Naive B cell (primary cell): ENCODE data around the gene YIF1A. TPM values are rescaled to one million over a fixed set of nuclear protein-coding genes. Genes with fewer than 3 reads are reported as not detected.
"Not testable (repeated sequence)": the region's sequence is repeated elsewhere in the genome, so short reads cannot be mapped to it uniquely, and the experiment has no call there.

Experiments used
- ATAC-seq, 2 donors: fragments of 150-1000 bp; cut with Tn5 transposase; 2 replicates each; pipeline ENCODE4 v1.10.0; 2021; ENCODE audit warnings: low read depth in 2 of 2, mild to moderate bottlenecking in 2 of 2, moderate library complexity in 2 of 2
- DNase-seq: peaks from one replicate; pipeline ENCODE4 v3.0.0; 2022
- H3K27ac Mint-ChIP-seq, 6 donors: one replicate each; pipeline ENCODE4 v1.8.0; 2020 to 2022; ENCODE audit warnings: mild to moderate bottlenecking in 6 of 6, mixed read lengths in 6 of 6, moderate library complexity in 5 of 6, inconsistent platforms in 2 of 6
- H3K27me3 Mint-ChIP-seq, 3 donors: one replicate each; pipeline ENCODE4 v1.8.0; 2021 to 2022; ENCODE audit warnings: mixed read lengths in 3 of 3, mild to moderate bottlenecking in 1 of 3
- H3K36me3 Mint-ChIP-seq, 2 donors: one replicate each; pipeline ENCODE4 v1.8.0; 2020 to 2022; ENCODE audit warnings: mixed read lengths in 2 of 2, inconsistent platforms in 1 of 2, mild to moderate bottlenecking in 1 of 2
- H3K4me1 Mint-ChIP-seq, 3 donors: one replicate each; pipeline ENCODE4 v1.8.0; 2020 to 2022; ENCODE audit warnings: mixed read lengths in 3 of 3, inconsistent platforms in 1 of 3, mild to moderate bottlenecking in 1 of 3, moderate library complexity in 1 of 3
- H3K4me3 Mint-ChIP-seq, 8 donors: one replicate each; pipeline ENCODE4 v1.8.0; 2020 to 2022; ENCODE audit warnings: mild to moderate bottlenecking in 8 of 8, mixed read lengths in 8 of 8, moderate library complexity in 8 of 8, inconsistent platforms in 2 of 8
- H3K9me3 Mint-ChIP-seq, 7 donors: one replicate each; pipeline ENCODE4 v1.8.0; 2020 to 2022; ENCODE audit warnings: mixed read lengths in 7 of 7, mild to moderate bottlenecking in 5 of 7, inconsistent platforms in 2 of 7, moderate library complexity in 1 of 7
- polyA plus RNA-seq, 6 donors: library from polyadenylated mRNA; unstranded; fragments of 300-500 nt; fragmentation: Illumina TruSeq; gene quantifications; one replicate each; pipeline ENCODE4 v1.2.3, GENCODE V29; 2021; ENCODE audit warnings: low read depth in 6 of 6

Gene YIF1A
- polyA plus RNA-seq, 6 donors from 2014 or later, result 57.1 to 82.1 (median 66.0) TPM

- DNase-seq, result peak; percentile 99
- Mint-ChIP-seq H3K9me3 (no peaks in the 10 kb centered on the region), H3K4me3 (peak overlapping the region; percentile 80 to 99 (median 96)), H3K4me1 (peaks cover 14 to 35% (median 24%) of the 10 kb centered on the region in 3 donors), H3K27me3 (peaks cover 4 to 9% (median 6%) of the 10 kb centered on the region in 3 donors), H3K36me3 (no peaks in the 10 kb centered on the region), H3K27ac (peak overlapping the region; percentile 84 to 99 (median 98))
- peak; percentile 74 to 76 for ATAC-seq
These were observed 23.1 kb upstream of the YIF1A start for GRCh38 chr11:66311965-66312548.

GRCh38 chr11:66311470-66311964, 22.6 kb upstream of the YIF1A start:
- Mint-ChIP-seq H3K27me3 (peaks cover 4 to 9% (median 6%) of the 10 kb centered on the region in 3 donors), H3K4me3 (peak overlapping the region; percentile 80 to 99 (median 96)), H3K4me1 (peaks cover 13 to 34% (median 24%) of the 10 kb centered on the region in 3 donors), H3K27ac (peak overlapping the region; percentile 84 to 99 (median 98)), H3K9me3 (no peaks in the 10 kb centered on the region), H3K36me3 (no peaks in the 10 kb centered on the region)
- DNase-seq (no peak), ATAC-seq (no peak)

- not testable (repeated sequence) for H3K27ac Mint-ChIP-seq, H3K27me3 Mint-ChIP-seq, H3K9me3 Mint-ChIP-seq, ATAC-seq, H3K36me3 Mint-ChIP-seq, DNase-seq
- Mint-ChIP-seq H3K4me1 (peaks cover 13 to 31% (median 23%) of the 10 kb centered on the region in 3 donors), H3K4me3 (peak overlapping the region in 2 of 8 donors; percentile 21 to 91)
These were observed 22.0 kb upstream of the YIF1A start for GRCh38 chr11:66310803-66311440.

- Mint-ChIP-seq H3K27ac (no peak overlapping the region), H3K4me1 (peaks cover 10 to 25% (median 18%) of the 10 kb centered on the region in 3 donors), H3K4me3 (peak overlapping the region in 1 of 8 donors; percentile 21), H3K36me3 (no peaks in the 10 kb centered on the region), H3K9me3 (no peaks in the 10 kb centered on the region), H3K27me3 (peaks cover 4 to 9% (median 6%) of the 10 kb centered on the region in 3 donors)
- ATAC-seq (no peak), DNase-seq (no peak)
These were observed 21.4 kb upstream of the YIF1A start for GRCh38 chr11:66310324-66310723.

GRCh38 chr11:66309475-66309874, 20.5 kb upstream of the YIF1A start:
- Mint-ChIP-seq H3K9me3 (no peaks in the 10 kb centered on the region), H3K27me3 (peaks cover 4 to 11% (median 9%) of the 10 kb centered on the region in 3 donors), H3K4me3 (no peak overlapping the region), H3K27ac (no peak overlapping the region), H3K36me3 (no peaks in the 10 kb centered on the region), H3K4me1 (peaks cover 8 to 20% (median 13%) of the 10 kb centered on the region in 3 donors)
- no peak for DNase-seq
- no peak for ATAC-seq

GRCh38 chr11:66302656-66303055, 13.7 kb upstream of the YIF1A start:
- DNase-seq (no peak), ATAC-seq (no peak)
- H3K27ac Mint-ChIP-seq, result no peak overlapping the region
- no peaks in the 10 kb centered on the region for H3K9me3 Mint-ChIP-seq
- H3K27me3 Mint-ChIP-seq, result peaks cover 6 to 13% (median 7%) of the 10 kb centered on the region in 3 donors
- H3K4me3 Mint-ChIP-seq, result no peak overlapping the region
- no peaks in the 10 kb centered on the region for H3K36me3 Mint-ChIP-seq
- no peaks in the 10 kb centered on the region for H3K4me1 Mint-ChIP-seq

- Mint-ChIP-seq H3K27ac (peak overlapping the region in 1 of 6 donors; percentile 31), H3K9me3 (peaks cover 0 to 1% (median 0%) of the 10 kb centered on the region in 7 donors), H3K27me3 (peaks cover 4 to 26% (median 10%) of the 10 kb centered on the region in 3 donors), H3K4me3 (no peak overlapping the region), H3K4me1 (peaks cover 0 to 4% (median 0%) of the 10 kb centered on the region in 3 donors), H3K36me3 (no peaks in the 10 kb centered on the region)
- ATAC-seq, result no peak
- DNase-seq, result no peak
These were observed 10.2 kb upstream of the YIF1A start for GRCh38 chr11:66299186-66299585.

GRCh38 chr11:66297610-66298009, 8.7 kb upstream of the YIF1A start:
- H3K4me3 Mint-ChIP-seq, result no peak overlapping the region
- no peaks in the 10 kb centered on the region for H3K36me3 Mint-ChIP-seq
- H3K4me1 Mint-ChIP-seq, result peaks cover 3 to 11% (median 4%) of the 10 kb centered on the region in 3 donors
- peaks cover 0 to 1% (median 0%) of the 10 kb centered on the region in 7 donors for H3K9me3 Mint-ChIP-seq
- H3K27ac Mint-ChIP-seq, result no peak overlapping the region
- DNase-seq (no peak), ATAC-seq (no peak)
- peaks cover 14 to 36% (median 23%) of the 10 kb centered on the region in 3 donors for H3K27me3 Mint-ChIP-seq

- no peak for DNase-seq
- no peak for ATAC-seq
- Mint-ChIP-seq H3K27me3 (peaks cover 21 to 45% (median 28%) of the 10 kb centered on the region in 3 donors), H3K36me3 (no peaks in the 10 kb centered on the region), H3K9me3 (peaks cover 0 to 1% (median 0%) of the 10 kb centered on the region in 7 donors), H3K4me1 (peaks cover 15 to 20% (median 19%) of the 10 kb centered on the region in 3 donors), H3K4me3 (peak overlapping the region in 1 of 8 donors; percentile 84), H3K27ac (no peak overlapping the region)
These were observed 6.0 kb upstream of the YIF1A start for GRCh38 chr11:66294626-66295620.

GRCh38 chr11:66293777-66294625, 5.1 kb upstream of the YIF1A start:
- peaks cover 0 to 1% (median 0%) of the 10 kb centered on the region in 7 donors for H3K9me3 Mint-ChIP-seq
- ATAC-seq (no peak), DNase-seq (no peak)
- peaks cover 24 to 30% (median 28%) of the 10 kb centered on the region in 3 donors for H3K4me1 Mint-ChIP-seq
- H3K4me3 Mint-ChIP-seq, result peak overlapping the region in 4 of 8 donors; percentile 16 to 84 (median 57)
- no peaks in the 10 kb centered on the region for H3K36me3 Mint-ChIP-seq
- H3K27me3 Mint-ChIP-seq, result peaks cover 22 to 45% (median 28%) of the 10 kb centered on the region in 3 donors
- no peak overlapping the region for H3K27ac Mint-ChIP-seq

- no peaks in the 10 kb centered on the region for H3K36me3 Mint-ChIP-seq
- H3K4me3 Mint-ChIP-seq, result peak overlapping the region in 7 of 8 donors; percentile 16 to 87 (median 59)
- ATAC-seq, result no peak
- peaks cover 23 to 45% (median 28%) of the 10 kb centered on the region in 3 donors for H3K27me3 Mint-ChIP-seq
- no peak overlapping the region for H3K27ac Mint-ChIP-seq
- H3K4me1 Mint-ChIP-seq, result peaks cover 27 to 31% (median 30%) of the 10 kb centered on the region in 3 donors
- H3K9me3 Mint-ChIP-seq, result peaks cover 0 to 1% (median 0%) of the 10 kb centered on the region in 7 donors
- DNase-seq, result no peak
These were observed 4.4 kb upstream of the YIF1A start for GRCh38 chr11:66293352-66293751.
